ENCODE measurements around the gene RASA3. TPM values are rescaled to one million over a fixed set of nuclear protein-coding genes. Genes with fewer than 3 reads are reported as not detected.
"Not testable (repeated sequence)": the region's sequence is repeated elsewhere in the genome, so short reads cannot be mapped to it uniquely, and the experiment has no call there.

The RASA3 gene
- total RNA-seq, result 10 to 100 TPM; 97.2 to 99.3 TPM

GRCh38 chr13:114132419-114133121 is at the start of gene RASA3:
Gene RASA3, minus strand, starts transcription at chr13:114132623. Its CDS starts 134 bp downstream, at chr13:114132489.
- H3K4me3 Mint-ChIP-seq, result peak within 1 kb of the TSS; percentile 97
- ChIA-PET POLR2A (interaction anchor here (0.6 to 9.7 kb wide), 7 partner anchors 8 to 147 kb away, joined by 3 to 166 read pairs (median 5); no protein-coding TSS in a partner anchor), CTCF (no interaction called here)
- no peaks in the 10 kb centered on the region for H3K9me3 Mint-ChIP-seq
- peak; percentile 67 for DNase-seq
- H3K36me3 Mint-ChIP-seq (ENCODE audit: low read depth), result peaks cover 40% of the 10 kb centered on the region
- peaks cover 60% of the 10 kb centered on the region for H3K4me1 Mint-ChIP-seq
- H3K27ac Mint-ChIP-seq, result peak within 1 kb of the TSS; percentile 92
- H3K27me3 Mint-ChIP-seq, result peaks cover 10% of the 10 kb centered on the region

- peaks cover 10% of the 10 kb centered on the region for H3K9me3 Mint-ChIP-seq
- CTCF ChIA-PET, result no interaction called here
- H3K27me3 Mint-ChIP-seq, result peaks cover 20% of the 10 kb centered on the region
- no peak within 1 kb of the TSS for H3K27ac Mint-ChIP-seq
- no peak within 1 kb of the TSS for H3K4me3 Mint-ChIP-seq
- peaks cover 7% of the 10 kb centered on the region for H3K36me3 Mint-ChIP-seq (ENCODE audit: low read depth)
- POLR2A ChIA-PET, result no interaction called here
- DNase-seq, result no peak
- H3K4me1 Mint-ChIP-seq, result peaks cover 9% of the 10 kb centered on the region
These were observed 46.8 kb upstream of the RASA3 start, which contains the start of gene CFAP97D2 for GRCh38 chr13:114179087-114179658. Gene CFAP97D2, plus strand, starts transcription at chr13:114179257. Its CDS starts 74 bp downstream, at chr13:114179331.

GRCh38 chr13:114177245-114178010 is 45.0 kb upstream of the RASA3 start:
- Mint-ChIP-seq H3K4me3 (no peak overlapping the region), H3K36me3 (ENCODE audit: low read depth) (peaks cover 18% of the 10 kb centered on the region), H3K4me1 (peaks cover 9% of the 10 kb centered on the region), H3K9me3 (peaks cover 22% of the 10 kb centered on the region), H3K27ac (no peak overlapping the region), H3K27me3 (peaks cover 15% of the 10 kb centered on the region)
- ChIA-PET CTCF (no interaction called here), POLR2A (interaction anchor here (1.6 kb wide), 1 partner anchor 9 kb away, joined by 5 read pairs; no protein-coding TSS in a partner anchor)
- no peak for DNase-seq

- POLR2A ChIA-PET, result interaction anchor here (1.6 kb wide), 1 partner anchor 10 kb away, joined by 5 read pairs; no protein-coding TSS in a partner anchor
- peaks cover 18% of the 10 kb centered on the region for H3K36me3 Mint-ChIP-seq (ENCODE audit: low read depth)
These were observed 44.0 kb upstream of the RASA3 start for GRCh38 chr13:114176359-114176902.

GRCh38 chr13:114174529-114174961 is 42.1 kb upstream of the RASA3 start:
- Mint-ChIP-seq H3K4me1 (peaks cover 4% of the 10 kb centered on the region), H3K27me3 (peaks cover 12% of the 10 kb centered on the region), H3K36me3 (ENCODE audit: low read depth) (peaks cover 18% of the 10 kb centered on the region), H3K27ac (no peak overlapping the region), H3K9me3 (peaks cover 24% of the 10 kb centered on the region), H3K4me3 (no peak overlapping the region)
- DNase-seq, result no peak
- CTCF ChIA-PET, result no interaction called here
- POLR2A ChIA-PET, result interaction anchor here (1.1 to 1.3 kb wide), 2 partner anchors 12 to 44 kb away, joined by 3 read pairs; no protein-coding TSS in a partner anchor

More at GRCh38 chr13:114176359-114176902, 44.0 kb upstream of the RASA3 start:
- H3K4me3 Mint-ChIP-seq, DNase-seq, H3K27ac Mint-ChIP-seq, H3K4me1 Mint-ChIP-seq: not testable (repeated sequence)
- Mint-ChIP-seq H3K9me3 (peaks cover 24% of the 10 kb centered on the region), H3K27me3 (peaks cover 15% of the 10 kb centered on the region)
- CTCF ChIA-PET, result interaction anchor here (0.8 kb wide), 1 partner anchor 15 kb away, joined by 3 read pairs; no protein-coding TSS in a partner anchor

GRCh38 chr13:114173745-114174144 is 41.3 kb upstream of the RASA3 start:
- no peak overlapping the region for H3K27ac Mint-ChIP-seq
- ChIA-PET CTCF (no interaction called here), POLR2A (no interaction called here)
- no peak overlapping the region for H3K4me3 Mint-ChIP-seq
- H3K4me1 Mint-ChIP-seq, result peaks cover 4% of the 10 kb centered on the region
- H3K27me3 Mint-ChIP-seq, result peaks cover 12% of the 10 kb centered on the region
- H3K36me3 Mint-ChIP-seq (ENCODE audit: low read depth), result peaks cover 18% of the 10 kb centered on the region
- DNase-seq, result no peak
- H3K9me3 Mint-ChIP-seq, result peaks cover 24% of the 10 kb centered on the region

GRCh38 chr13:114173272-114173671 is 40.8 kb upstream of the RASA3 start:
- H3K27ac Mint-ChIP-seq, result no peak overlapping the region
- CTCF ChIA-PET, result no interaction called here
- no peak for DNase-seq
- H3K4me3 Mint-ChIP-seq, result no peak overlapping the region
- POLR2A ChIA-PET, result no interaction called here
- peaks cover 4% of the 10 kb centered on the region for H3K4me1 Mint-ChIP-seq
- peaks cover 24% of the 10 kb centered on the region for H3K9me3 Mint-ChIP-seq
- peaks cover 18% of the 10 kb centered on the region for H3K36me3 Mint-ChIP-seq (ENCODE audit: low read depth)
- H3K27me3 Mint-ChIP-seq, result peaks cover 7% of the 10 kb centered on the region

- H3K27ac Mint-ChIP-seq, result no peak overlapping the region
- POLR2A ChIA-PET, result interaction anchor here (1.0 kb wide), 1 partner anchor 25 kb away, joined by 4 read pairs; no protein-coding TSS in a partner anchor
- H3K27me3 Mint-ChIP-seq, result peaks cover 11% of the 10 kb centered on the region
- peaks cover 3% of the 10 kb centered on the region for H3K4me1 Mint-ChIP-seq
- H3K36me3 Mint-ChIP-seq (ENCODE audit: low read depth), result peaks cover 3% of the 10 kb centered on the region
- H3K4me3 Mint-ChIP-seq, result no peak overlapping the region
- no peak for DNase-seq
- peaks cover 5% of the 10 kb centered on the region for H3K9me3 Mint-ChIP-seq
- CTCF ChIA-PET, result no interaction called here
These were observed 35.5 kb upstream of the RASA3 start for GRCh38 chr13:114167885-114168284.

GRCh38 chr13:114167426-114167825 is 35.0 kb upstream of the RASA3 start:
- no peak for DNase-seq
- ChIA-PET POLR2A (interaction anchor here (1.0 kb wide), 1 partner anchor 25 kb away, joined by 4 read pairs; no protein-coding TSS in a partner anchor), CTCF (no interaction called here)
- Mint-ChIP-seq H3K4me1 (peaks cover 7% of the 10 kb centered on the region), H3K27me3 (peaks cover 11% of the 10 kb centered on the region), H3K9me3 (peaks cover 2% of the 10 kb centered on the region), H3K36me3 (ENCODE audit: low read depth) (no peaks in the 10 kb centered on the region), H3K4me3 (no peak overlapping the region), H3K27ac (no peak overlapping the region)

GRCh38 chr13:114166381-114167131 is 34.1 kb upstream of the RASA3 start:
- DNase-seq, result no peak
- Mint-ChIP-seq H3K27me3 (peaks cover 15% of the 10 kb centered on the region), H3K27ac (no peak overlapping the region), H3K36me3 (ENCODE audit: low read depth) (no peaks in the 10 kb centered on the region), H3K4me3 (no peak overlapping the region), H3K9me3 (no peaks in the 10 kb centered on the region), H3K4me1 (peaks cover 16% of the 10 kb centered on the region)
- POLR2A ChIA-PET, result interaction anchor here (1.0 to 1.6 kb wide), 2 partner anchors 24 to 36 kb away, joined by 3 to 4 read pairs; no protein-coding TSS in a partner anchor
- CTCF ChIA-PET, result no interaction called here

- ChIA-PET POLR2A (no interaction called here), CTCF (no interaction called here)
- peaks cover 26% of the 10 kb centered on the region for H3K27me3 Mint-ChIP-seq
- peaks cover 9% of the 10 kb centered on the region for H3K36me3 Mint-ChIP-seq (ENCODE audit: low read depth)
- H3K4me3 Mint-ChIP-seq, result no peak overlapping the region
- no peak overlapping the region for H3K27ac Mint-ChIP-seq
- peaks cover 32% of the 10 kb centered on the region for H3K4me1 Mint-ChIP-seq
- no peaks in the 10 kb centered on the region for H3K9me3 Mint-ChIP-seq
- no peak for DNase-seq
These were observed 32.4 kb upstream of the RASA3 start for GRCh38 chr13:114164681-114165429.

Data from activated CD4-positive, alpha-beta memory T cell treated with anti-CD3 and anti-CD28 coated beads, Interleukin-2, amount 10 ng/mL, durations not matched to agents 7 days and 5 days (primary cell).